GF-D8 (cell line): ENCODE results near the gene C6orf141.

Experiments used
- DNase-seq: peaks from one replicate; lab custom pipeline; 2025; lab: John Stamatoyannopoulos, UW

C6orf141 gene

DNA sequence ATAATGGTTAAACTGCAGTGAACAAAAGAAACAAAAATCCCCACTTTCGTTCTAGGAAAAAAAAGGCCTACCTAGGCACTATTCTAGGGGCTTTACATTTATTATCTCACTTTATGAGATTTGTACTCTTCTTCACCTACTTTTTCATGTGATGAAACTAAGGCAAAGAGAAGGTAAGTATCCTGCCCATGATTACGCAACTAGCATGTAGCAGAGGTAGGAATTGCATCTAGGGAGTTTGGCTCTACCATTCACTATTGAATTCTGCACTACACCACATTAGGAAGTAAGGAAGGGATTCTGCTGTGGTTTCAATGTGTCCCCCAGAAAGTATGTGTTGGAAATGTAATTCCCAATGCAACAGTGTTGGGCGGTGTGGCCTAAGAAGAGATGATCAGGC lies 11.4 kb upstream of the C6orf141 start:
- DNase-seq: no peak

DNA sequence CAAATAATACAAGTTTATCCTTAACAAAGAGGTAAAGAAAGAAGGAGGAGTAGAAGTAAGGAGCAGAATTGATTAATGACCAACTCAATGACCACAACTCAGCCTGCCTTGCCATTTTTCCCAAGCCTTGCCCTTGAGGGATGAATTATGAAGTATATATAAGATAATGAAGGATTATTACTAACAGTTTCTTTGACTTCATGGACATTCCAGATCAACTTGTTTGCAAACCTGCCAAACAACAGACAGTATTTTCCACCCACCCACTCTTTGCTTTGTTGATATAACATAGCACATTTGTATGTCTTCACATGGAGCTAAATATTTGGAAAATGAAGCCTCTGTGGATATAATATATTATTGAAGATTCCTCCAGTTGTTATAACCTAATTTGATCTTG lies 9.9 kb upstream of the C6orf141 start:
- DNase-seq: no peak

DNA sequence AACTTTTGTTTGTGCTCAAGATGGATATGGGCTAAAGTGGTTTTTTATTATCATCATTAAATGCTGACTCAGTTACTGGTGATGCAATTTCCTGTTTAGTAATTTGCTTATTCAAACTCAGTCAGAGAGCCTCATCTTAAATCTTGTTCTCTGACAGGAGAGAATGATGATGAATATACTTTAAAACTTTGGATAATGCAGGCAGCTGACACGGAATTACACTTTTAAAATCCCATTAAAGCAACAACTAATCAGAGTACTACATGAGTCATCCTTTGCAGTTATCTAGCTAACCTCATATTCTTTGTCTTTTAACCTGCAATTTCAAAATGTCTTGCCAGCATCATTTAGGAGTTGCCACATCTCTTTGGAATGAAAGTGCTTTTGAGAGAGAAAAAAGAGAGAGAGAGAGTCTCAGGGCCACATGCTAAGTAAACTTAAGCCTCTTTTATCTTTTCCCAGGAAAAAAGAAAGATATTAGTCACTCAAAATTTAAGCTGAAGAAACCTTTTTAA lies 9.2 kb upstream of the C6orf141 start:
- no peak for DNase-seq

DNA sequence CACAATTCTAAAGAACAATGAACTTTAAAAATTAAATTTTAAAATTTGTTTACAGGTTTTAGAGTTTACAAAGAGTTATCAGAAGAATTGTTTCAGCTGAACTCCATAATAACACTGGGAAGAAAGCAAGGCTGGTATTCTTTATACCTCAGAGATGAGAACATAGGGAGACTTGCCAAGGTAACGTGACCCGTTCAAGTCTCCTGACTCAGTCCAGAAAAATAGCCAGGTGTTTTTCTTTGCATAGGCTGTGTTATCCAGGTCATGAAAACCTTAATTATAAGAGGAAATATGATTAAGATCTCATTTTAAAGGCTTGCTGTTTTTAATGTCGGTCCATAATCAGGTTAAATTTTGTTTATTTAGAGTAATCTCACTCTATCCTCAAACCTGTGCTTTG lies 8.5 kb upstream of the C6orf141 start:
- no peak for DNase-seq

DNA sequence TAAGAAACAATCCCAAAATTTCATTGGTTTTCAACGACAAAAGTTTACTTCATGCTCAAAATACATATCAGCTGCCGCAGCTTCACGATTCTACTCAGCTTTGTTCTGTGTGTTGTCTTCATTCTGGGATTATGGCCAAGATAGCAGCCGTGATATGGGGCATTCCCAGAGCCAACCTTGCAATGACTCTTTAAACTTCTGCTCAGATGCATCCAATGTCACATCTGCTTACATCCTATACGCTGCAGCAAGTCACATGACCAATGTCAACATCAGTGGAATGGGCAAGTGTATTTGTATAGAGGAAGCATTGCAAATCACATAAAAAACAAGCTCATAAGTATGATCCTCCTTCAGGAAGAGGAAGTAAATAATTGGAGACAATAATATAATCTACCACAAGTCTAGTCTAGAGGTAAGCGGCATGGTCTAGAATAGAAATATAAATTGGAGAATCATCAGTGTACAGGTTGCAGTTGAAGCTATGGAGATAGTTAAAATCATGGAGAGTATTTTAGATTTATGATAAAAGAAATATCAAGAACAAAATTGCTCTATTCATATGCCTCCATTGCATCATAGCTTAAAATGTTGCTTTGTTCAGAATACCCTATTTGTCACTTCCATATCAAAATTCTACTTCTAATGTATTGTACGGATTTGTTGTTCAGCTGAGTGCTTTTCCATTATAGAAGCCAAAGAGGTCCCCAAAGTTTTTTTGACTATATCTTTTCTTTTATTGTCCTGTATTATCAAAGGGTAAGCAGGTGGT lies 7.2 kb upstream of the C6orf141 start:
- DNase-seq: no peak

DNA sequence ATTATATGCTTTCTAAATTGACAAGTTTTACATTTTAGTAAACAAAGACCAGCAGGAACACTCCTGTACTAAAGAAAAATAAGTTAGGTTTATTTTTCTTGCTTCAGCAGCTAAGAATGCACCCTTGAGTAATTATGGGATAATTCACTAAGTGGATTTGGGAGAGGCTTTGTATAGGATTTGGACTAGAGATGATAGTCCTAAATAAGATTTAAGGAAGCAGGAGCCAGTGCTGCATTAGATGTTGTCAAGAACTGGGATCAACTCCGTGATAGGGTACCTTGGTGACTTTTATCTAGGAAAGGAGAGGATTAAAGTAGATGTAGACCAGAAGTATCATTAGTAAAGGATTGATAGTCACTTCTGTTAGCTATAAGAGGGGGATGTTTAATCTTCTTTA lies 4.1 kb upstream of the C6orf141 start:
- DNase-seq: no peak

DNA sequence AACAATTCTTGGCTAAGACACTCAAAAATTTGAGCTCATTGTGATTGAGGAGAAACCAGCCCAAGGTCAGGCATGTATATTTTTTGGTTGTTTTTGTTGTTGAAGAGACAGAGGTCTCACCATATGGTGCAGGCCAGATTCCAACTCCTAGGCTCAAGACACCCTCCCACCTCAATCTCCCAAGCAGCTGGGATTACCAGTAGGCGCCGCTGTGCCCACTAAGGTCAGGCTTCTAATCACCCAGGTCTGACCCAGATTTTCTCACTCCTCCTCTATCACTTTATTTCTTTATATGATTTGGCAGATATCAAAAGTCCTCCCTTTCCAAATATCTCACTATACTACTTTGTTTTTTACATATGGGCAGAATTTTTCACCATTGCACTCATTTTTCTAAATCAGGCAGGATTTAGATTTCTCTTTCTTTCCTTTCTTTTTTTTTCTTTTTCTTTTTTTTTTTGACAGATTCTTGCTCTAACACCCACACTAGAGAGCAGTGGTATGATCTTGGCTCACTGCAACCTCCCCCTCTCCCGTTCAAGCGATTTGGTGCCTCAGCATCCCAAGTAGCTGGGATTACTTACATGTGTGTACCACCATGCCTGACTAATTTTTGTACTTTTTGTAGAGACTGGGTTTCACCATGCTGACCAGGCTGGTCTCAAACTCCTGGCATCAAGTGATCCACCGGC lies 1.7 kb upstream of the C6orf141 start:
- DNase-seq: no peak

DNA sequence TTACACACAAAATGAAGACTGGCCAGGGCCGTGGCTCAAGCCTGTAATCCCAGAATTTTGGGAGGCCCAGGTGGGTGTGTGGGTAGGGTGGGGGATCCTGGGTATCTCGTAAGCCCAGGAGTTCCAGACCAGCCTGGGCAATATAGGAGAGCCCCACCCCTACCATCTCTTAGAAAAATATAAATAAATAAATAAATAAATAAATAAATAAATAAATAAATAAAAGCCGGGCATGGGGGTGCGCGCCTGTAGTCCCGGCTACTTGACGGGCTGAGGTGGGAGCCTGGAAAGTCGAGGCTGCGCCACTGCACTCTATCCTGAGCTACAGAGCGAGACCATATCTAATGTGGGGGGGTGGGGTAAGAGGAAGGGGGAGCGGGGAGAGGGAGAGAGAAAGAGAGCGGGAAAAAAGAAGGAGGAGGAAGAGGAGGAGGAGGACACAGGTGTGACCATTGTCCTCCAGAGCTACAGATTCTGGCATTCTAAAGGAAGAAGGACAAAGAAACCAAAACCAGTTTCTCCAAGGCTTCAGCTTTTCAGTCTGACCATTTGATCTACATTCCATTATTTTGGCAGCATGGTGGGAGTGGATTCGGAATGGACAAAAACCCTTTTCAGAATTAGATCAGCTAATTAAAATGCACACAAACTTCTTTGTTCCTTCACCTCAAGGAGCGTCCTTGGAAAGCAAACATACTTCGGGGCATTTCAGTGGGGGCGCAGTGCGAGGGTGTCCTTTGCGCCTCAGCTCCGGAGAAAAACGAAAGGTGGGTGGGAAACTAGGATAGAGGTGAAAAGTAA lies 577 bp upstream of the C6orf141 start:
- no peak for DNase-seq

DNA sequence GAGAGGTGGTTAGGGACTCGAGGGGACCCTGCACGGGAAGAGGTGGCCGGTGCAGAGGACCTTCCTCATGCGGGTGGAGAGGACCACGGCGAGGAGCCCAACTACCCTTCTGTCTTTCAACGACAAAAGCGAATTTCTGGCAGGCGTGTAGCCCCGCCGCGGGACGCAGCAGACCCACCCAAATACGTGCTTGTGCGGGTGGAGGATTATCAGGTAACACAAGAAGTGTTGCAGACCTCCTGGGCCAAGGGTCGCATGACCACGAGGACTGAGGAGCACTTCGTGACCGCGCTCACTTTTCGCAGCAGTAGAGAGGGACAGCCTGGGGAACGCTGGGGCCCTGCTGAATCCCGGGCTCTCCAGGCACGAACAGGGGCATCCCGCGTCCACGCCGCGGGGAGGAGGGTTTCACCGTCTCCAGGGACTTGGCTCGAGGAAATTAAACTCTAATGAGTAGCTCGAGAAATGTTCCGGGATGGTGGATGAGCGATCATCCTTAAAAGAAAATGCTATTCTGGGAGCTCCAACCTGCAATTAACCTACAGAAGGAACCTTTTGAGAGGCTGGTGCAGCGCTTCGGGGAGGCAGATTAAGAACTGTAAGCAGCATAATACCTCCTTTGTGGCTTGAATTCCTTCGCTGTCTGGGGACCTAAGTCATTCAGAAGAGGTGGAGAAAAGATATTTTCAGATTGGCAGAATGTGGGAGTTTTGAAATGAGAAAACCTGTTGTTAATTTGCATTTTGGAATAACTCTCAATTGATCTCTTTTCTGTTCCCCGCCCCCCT lies 804 bp downstream of the C6orf141 start:
- no peak for DNase-seq

DNA sequence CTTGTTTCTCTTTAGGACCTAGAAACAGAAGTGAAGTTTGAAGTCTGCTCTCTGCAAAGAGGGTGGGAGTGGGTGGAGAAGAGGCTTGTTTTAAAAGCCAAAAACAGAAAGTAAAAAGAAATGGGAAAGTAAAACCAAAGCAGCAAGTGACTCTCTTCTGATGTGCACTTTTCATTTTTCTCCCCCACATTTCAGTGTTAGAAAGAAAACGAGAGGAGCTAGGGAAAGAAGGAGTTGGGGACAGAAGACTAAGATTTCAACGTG lies 1.3 kb downstream of the C6orf141 start:
- DNase-seq: no peak

DNA sequence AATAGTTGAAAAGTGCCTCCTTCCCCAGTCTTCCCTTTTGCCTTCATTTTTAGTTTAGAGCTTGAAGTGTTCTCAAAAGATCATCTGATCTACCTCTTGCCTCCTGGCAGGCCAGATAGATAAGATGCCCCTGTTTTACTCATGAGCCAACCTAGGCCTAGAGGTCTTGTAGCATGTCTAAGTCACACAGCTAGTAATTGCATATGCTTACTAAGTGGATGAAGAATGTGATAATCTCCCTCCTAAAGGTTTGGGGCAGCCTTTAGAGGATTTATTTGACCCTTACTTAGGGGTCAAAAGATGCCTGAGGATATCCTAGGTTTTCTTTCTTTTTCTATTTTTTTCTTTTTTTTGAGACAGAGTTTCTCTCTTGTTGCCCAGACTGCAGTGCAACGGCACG lies 2.1 kb downstream of the C6orf141 start:
- no peak for DNase-seq

DNA sequence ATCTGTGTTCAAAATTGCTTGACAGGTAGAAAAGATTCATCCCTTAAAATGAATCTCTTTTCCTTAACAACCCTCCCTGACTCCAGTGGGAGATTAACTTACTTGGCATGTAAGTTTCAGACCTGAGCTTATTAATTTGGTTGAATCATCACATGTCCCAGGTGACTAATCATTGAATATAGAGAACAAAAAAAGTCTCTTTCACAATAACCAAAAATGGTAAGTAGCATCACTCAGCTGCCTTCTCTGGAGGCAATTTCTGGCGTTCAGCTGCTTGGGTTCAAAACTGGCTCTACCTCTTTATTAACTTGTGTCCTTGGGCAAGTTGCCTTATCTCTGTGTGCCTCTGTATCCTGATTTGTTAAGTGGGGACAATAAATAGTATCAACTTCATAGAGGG lies 2.9 kb downstream of the C6orf141 start:
- no peak for DNase-seq

DNA sequence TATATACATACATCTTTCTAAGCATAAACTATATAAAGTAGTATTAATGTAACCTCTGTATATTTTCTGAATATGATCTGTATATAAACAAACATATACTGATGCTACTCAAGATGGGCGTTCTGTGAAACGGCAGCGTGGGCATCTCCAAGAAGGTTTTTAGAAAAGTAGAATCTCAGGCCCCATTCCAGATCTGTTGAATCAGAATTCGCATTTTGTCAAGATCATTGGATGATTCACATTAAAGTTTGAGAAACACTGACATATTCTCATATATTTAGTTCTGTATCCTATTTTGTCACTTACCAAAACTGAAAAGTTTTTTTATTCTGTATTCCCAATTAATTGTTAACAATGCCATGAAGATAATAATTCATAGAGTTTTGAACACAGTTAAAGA lies 5.5 kb downstream of the C6orf141 start:
- DNase-seq: no peak

DNA sequence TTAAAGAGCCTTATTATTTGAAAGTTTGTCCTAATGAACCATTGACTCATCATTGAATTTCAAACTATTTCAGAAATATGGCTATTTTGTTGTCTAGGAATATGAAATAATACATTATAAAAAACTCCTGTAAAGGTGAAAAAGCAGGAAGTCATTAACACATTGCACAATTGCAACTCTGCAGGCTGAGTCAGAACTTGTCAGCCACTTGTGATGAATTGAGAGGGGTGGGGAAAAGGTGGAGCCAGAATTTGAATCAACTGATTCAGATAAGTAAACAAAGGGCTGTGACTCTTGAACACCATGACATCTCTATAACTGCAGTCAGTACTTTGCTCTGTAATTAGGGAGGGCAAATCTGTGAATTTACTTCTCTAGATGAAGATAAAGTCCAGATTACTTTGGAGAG lies 6.0 kb downstream of the C6orf141 start:
- no peak for DNase-seq

DNA sequence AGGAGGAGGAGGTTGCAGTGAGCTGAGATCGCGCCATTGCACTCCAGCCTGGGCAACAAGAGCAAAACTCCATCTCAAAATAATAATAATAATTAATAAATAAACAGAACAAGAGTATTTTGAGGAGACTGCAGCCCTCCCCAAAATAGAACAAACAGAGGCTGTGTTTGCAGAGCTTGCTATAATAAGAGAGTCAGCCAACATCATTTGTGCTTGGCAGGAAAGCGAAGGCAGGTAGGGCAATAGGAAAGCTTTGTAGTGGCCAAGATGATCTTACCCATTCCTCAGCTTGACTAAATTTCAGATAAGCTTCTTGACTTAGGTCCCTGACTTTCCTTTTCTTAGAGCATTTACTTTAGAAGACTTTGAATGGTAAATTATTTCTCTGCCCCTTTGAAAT lies 6.7 kb downstream of the C6orf141 start:
- no peak for DNase-seq

DNA sequence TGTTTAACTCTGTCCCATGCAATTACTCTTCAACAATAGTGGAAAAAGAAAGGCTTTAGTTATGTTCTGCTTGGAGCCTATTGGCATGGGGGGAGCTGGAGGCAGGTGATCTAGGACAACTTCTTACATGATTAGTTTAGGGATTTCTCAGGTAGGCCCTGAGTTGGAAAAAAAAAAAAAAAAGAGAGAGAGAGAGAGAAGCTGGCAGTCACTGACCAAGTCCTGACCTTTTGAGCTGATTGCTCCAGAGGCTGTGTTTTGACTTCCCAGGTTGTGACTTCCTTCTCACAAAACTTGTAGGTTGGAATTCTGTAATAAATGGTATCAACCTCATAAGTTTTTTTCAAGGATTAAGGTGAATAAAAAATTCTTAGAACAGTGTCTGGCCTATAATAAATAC lies 7.8 kb downstream of the C6orf141 start:
- no peak for DNase-seq

DNA sequence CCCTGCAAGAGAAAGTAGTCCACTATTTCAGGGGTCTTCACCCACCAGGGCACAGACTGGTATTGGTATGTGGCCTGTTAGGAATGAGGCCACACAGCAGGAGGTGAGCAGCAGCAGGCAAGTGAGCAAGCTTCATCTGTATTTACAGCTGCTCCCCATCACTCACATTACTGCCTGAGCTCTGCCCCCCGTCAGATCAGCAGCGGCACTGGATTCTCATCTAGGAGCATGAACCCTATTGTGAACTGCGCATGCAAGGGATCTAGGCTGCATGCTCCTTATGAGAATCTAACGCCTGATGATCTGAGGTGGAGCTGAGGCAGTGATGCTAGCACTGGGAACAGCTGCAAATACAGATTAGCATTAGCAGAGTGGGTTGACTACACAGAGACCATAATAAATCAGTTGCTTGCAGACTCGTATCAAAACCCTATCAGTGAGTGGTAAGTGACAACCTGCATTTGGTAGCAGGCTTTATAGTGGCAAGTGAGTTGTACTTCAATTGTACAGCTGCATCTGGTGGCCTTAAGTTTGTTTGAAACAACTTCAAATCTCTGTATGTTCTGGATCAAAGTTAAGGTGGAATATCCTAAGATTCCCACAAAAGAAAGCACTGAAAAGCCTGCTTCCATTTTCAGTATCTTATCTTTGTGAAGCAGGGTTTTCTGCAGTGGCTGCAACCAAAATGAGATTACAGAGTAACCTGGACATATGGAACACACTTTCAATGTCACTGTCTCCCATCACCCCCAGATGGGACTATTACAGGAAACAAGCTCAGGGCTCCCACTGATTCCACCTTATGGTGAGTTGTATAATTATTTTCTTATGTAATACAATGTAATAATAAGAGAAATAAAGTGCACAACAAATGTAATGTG lies 12.8 kb downstream of the C6orf141 start:
- DNase-seq: no peak

DNA sequence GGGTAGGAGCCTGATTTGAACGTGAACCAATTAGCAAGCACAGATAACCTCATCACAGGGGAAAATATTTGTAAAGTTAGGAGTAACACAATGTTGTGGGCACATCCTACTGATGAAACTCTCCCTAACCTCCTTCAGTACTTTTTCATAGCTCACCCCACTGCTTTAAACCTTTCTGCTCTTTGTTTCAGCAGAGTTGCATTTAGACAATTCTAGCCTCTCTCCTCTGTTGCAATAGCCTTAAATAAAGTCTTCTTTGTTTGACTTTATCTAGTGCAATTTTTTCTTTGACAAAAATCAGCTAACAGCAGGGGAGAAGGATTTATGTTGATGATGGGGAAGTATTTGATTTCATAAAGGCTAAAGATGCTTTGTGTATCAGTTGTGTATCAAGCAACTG lies 14.1 kb downstream of the C6orf141 start:
- DNase-seq: no peak

DNA sequence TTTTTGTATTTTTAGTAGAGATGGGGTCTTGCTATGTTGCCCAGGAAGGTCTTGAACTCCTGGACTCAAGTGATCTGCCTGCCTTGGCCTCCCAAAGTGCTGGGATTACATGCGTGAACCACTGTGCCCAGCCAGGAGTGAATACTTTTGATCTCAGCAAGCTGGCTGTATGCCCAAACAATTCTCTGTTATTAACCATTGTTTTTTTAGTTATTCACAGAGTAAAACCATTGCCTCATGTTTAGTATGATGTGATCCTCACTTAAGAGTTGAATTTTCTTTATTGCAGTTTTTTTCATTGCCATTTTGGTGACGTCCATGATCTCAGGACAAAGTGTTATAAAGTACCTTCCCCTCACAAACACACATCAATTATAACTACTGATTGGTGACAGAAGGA lies 14.8 kb downstream of the C6orf141 start:
- DNase-seq: no peak

DNA sequence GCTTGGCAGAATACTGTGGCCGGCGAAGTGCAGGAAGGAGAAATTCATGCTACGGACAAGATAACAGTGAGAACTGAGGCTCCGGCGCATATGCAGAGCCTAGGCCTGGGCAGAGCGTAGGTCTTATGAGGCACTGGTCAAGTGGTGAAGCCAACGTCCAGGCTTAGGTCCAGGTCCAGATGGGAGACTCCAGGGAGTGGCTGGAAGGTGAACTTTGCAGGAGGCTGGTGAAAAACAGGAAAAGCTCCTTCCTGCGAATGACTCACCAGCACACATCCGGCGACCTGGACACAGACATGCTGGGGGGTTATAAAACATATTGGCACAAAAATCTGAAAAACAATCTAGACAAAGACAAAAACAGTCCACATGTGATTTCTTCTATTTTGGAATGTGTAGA lies 15.4 kb downstream of the C6orf141 start:
- DNase-seq: no peak

DNA sequence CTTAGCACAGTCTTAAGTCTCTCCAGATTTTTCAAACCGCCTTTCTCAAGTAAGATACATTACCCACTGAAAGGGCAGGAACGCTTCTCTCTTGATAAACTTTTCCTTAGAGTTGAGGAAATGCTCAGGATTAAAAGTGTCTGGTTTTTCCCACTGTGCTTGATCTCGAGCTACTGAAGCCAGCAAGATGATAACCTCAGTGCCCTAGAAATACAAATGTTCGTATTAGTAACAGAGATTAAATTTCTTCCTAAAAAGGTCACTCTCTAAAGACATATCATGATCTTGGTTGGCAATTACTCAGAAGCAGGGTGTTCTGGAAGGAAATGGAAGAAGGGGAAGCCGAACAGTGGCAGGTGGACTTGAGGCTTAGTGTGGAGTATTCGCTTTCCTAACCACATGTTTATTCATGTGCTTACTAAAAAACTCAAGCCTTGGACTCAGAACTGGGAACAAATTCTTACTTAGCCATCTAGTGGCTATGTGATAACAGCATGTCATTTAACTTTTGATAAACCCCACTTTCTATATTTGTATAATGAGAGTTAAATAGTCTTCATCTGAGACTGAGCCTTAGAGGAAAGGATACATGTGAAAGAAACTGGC lies 20.1 kb downstream of the C6orf141 start:
- no peak for DNase-seq
